K562 (cell line): ENCODE results near the gene FBXL13. TPM values are rescaled to one million over a fixed set of nuclear protein-coding genes. Genes with fewer than 3 reads are reported as not detected.

Experiments
- GABPB1 ChIP-seq: sonication (generic); formaldehyde crosslinking; IDR thresholded peaks from 2 replicates; pipeline ENCODE4 v1.8.0; 2022; ENCODE audit warnings: mild to moderate bottlenecking, missing genetic modification reagents
- MBD1 ChIP-seq: fragments of 250-450 bp; sonication (Bioruptor Pico); IDR thresholded peaks from 2 replicates; pipeline ENCODE4 v1.8.0; 2022; ENCODE audit warnings: inconsistent platforms
- MECOM ChIP-seq: fragments of 250-450 bp; sonication (Bioruptor Pico); IDR thresholded peaks from 2 replicates; pipeline ENCODE4 v1.8.0; 2022; ENCODE audit warnings: inconsistent platforms
- POLR3G ChIP-seq: IDR thresholded peaks from 2 replicates; pipeline ENCODE4 v1.6.1; 2011; ENCODE audit not compliant: insufficient read length, insufficient replicate concordance; ENCODE audit errors: extremely low read depth
- ZBED1 ChIP-seq: IDR thresholded peaks from 2 replicates; pipeline ENCODE4 v1.6.1; 2014
- ZNF507 ChIP-seq: conservative IDR thresholded peaks from 2 replicates; pipeline ENCODE4 v1.6.1; 2017; ENCODE audit warnings: missing genetic modification characterization, missing compliant biosample characterization
- polyA plus RNA-seq, 8 experiments: library from polyadenylated mRNA; depleted of rRNA in 4 of 8; stranded (reverse) in 5 of 8; unstranded in 3 of 8; fragments of >200 nt; fragmentation: Nextera tagmentation in 2 of 8; fragmentation: Illumina TruSeq in 1 of 8; extraction: Ambion mirVana in 2 of 8; extraction: Trizol in 1 of 8; gene quantifications; 2 replicates each; pipeline versions ENCODE4 v1.2.1 to v1.2.3, GENCODE V29; 2011 to 2014; ENCODE audit warnings: inconsistent platforms in 1 of 8, missing spikeins in 1 of 8
- total RNA-seq, 7 experiments: library from RNA; depleted of rRNA in 6 of 7; stranded (reverse); fragments of >200 nt in 6 of 7; fragmentation: Illumina TruSeq in 2 of 7; extraction: Trizol in 2 of 7; gene quantifications; 2 replicates each; pipeline versions ENCODE4 v1.2.1 to v1.2.3, GENCODE V29; 2011 to 2021; ENCODE audit warnings: low replicate concordance in 1 of 7
- TF ChIP-seq, protein P1 (sequence below): fragments of 250-450 bp; sonication (Bioruptor Pico); IDR thresholded peaks from 2 replicates; pipeline ENCODE4 v1.8.0; 2021; ENCODE audit warnings: moderate library complexity, mild to moderate bottlenecking, inconsistent platforms
- TF ChIP-seq, protein P2 (sequence below): sonication (generic); formaldehyde crosslinking; IDR thresholded peaks from 2 replicates; pipeline ENCODE4 v1.8.0; 2022; ENCODE audit warnings: mild to moderate bottlenecking, missing genetic modification reagents

FBXL13 gene
- total and polyA plus RNA-seq, 9 of the 15 experiments (the other 6 are each of a cell fraction or from before 2014, with no cell fraction given), result 16.3 to 55.0 (median 25.4) TPM

- TF ChIP-seq, protein P1, sequence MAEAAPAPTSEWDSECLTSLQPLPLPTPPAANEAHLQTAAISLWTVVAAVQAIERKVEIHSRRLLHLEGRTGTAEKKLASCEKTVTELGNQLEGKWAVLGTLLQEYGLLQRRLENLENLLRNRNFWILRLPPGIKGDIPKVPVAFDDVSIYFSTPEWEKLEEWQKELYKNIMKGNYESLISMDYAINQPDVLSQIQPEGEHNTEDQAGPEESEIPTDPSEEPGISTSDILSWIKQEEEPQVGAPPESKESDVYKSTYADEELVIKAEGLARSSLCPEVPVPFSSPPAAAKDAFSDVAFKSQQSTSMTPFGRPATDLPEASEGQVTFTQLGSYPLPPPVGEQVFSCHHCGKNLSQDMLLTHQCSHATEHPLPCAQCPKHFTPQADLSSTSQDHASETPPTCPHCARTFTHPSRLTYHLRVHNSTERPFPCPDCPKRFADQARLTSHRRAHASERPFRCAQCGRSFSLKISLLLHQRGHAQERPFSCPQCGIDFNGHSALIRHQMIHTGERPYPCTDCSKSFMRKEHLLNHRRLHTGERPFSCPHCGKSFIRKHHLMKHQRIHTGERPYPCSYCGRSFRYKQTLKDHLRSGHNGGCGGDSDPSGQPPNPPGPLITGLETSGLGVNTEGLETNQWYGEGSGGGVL (CRISPR knock-in tag), result no peak
- TF ChIP-seq, protein P2, sequence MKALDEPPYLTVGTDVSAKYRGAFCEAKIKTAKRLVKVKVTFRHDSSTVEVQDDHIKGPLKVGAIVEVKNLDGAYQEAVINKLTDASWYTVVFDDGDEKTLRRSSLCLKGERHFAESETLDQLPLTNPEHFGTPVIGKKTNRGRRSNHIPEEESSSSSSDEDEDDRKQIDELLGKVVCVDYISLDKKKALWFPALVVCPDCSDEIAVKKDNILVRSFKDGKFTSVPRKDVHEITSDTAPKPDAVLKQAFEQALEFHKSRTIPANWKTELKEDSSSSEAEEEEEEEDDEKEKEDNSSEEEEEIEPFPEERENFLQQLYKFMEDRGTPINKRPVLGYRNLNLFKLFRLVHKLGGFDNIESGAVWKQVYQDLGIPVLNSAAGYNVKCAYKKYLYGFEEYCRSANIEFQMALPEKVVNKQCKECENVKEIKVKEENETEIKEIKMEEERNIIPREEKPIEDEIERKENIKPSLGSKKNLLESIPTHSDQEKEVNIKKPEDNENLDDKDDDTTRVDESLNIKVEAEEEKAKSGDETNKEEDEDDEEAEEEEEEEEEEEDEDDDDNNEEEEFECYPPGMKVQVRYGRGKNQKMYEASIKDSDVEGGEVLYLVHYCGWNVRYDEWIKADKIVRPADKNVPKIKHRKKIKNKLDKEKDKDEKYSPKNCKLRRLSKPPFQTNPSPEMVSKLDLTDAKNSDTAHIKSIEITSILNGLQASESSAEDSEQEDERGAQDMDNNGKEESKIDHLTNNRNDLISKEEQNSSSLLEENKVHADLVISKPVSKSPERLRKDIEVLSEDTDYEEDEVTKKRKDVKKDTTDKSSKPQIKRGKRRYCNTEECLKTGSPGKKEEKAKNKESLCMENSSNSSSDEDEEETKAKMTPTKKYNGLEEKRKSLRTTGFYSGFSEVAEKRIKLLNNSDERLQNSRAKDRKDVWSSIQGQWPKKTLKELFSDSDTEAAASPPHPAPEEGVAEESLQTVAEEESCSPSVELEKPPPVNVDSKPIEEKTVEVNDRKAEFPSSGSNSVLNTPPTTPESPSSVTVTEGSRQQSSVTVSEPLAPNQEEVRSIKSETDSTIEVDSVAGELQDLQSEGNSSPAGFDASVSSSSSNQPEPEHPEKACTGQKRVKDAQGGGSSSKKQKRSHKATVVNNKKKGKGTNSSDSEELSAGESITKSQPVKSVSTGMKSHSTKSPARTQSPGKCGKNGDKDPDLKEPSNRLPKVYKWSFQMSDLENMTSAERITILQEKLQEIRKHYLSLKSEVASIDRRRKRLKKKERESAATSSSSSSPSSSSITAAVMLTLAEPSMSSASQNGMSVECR (CRISPR knock-in tag), result no peak
- TF ChIP-seq ZNF507 (0 out of 2 replicates have a peak, but pooled peaks have one; percentile 8), POLR3G (no peak), MBD1 (CRISPR knock-in tag) (peak; percentile 81; the same call in 1 of the 2 replicates), GABPB1 (CRISPR knock-in tag) (peak; percentile 22; the same call in 1 of the 2 replicates), ZBED1 (no peak), MECOM (CRISPR knock-in tag) (0 out of 2 replicates have a peak, but pooled peaks have one; percentile 25)
Observed at GRCh38 chr7:102992509-102992937, 82.1 kb downstream of the FBXL13 start (continued).
